OCI-LY3 (cell line): ENCODE data around the gene SECISBP2.

ENCODE experiments used
- CTCF ChIP-seq: fragments of 200-600, 300-600 bp; sonication (generic); IDR thresholded peaks from 2 replicates; pipeline ENCODE4 v1.5.1; 2014; ENCODE audit warnings: antibody characterized with exemption, low read length, low read depth
- EZH2phosphoT487 ChIP-seq: fragments of 200-600 bp; shearing (Covaris generic); IDR thresholded peaks from 2 replicates; pipeline ENCODE4 v1.6.1; 2018; ENCODE audit warnings: antibody characterized with exemption, mixed run types, low read depth

GRCh38 chr9:89376741-89377351, 58.5 kb downstream of the SECISBP2 start:
- TF ChIP-seq CTCF (no peak), EZH2phosphoT487 (no peak)
